Right renal pelvis (tissue), 4 donors: Measurements from ENCODE around the gene MEIOSIN. TPM values are rescaled to one million over a fixed set of nuclear protein-coding genes. Genes with fewer than 3 reads are reported as not detected.
"Not testable (repeated sequence)": the region's sequence is repeated elsewhere in the genome, so short reads cannot be mapped to it uniquely, and the experiment has no call there.

ENCODE experiments used
- DNase-seq, 4 donors: peaks; one replicate each; pipeline ENCODE4 v3.0.0-alpha.2; 2013; ENCODE audit warnings: low read depth in 4 of 4, low spot score in 3 of 4, missing footprints in 1 of 4
- polyA plus RNA-seq, 4 donors: library from polyadenylated mRNA; unstranded; fragments of 120-200 nt; gene quantifications; one replicate each; pipeline ENCODE4 v1.2.1, GENCODE V29; 2013; ENCODE audit not compliant: insufficient read length in 4 of 4

MEIOSIN gene
- polyA plus RNA-seq, result under 1 TPM in 1 of 4 donors, not detected in 3; 0.03 TPM

DNA sequence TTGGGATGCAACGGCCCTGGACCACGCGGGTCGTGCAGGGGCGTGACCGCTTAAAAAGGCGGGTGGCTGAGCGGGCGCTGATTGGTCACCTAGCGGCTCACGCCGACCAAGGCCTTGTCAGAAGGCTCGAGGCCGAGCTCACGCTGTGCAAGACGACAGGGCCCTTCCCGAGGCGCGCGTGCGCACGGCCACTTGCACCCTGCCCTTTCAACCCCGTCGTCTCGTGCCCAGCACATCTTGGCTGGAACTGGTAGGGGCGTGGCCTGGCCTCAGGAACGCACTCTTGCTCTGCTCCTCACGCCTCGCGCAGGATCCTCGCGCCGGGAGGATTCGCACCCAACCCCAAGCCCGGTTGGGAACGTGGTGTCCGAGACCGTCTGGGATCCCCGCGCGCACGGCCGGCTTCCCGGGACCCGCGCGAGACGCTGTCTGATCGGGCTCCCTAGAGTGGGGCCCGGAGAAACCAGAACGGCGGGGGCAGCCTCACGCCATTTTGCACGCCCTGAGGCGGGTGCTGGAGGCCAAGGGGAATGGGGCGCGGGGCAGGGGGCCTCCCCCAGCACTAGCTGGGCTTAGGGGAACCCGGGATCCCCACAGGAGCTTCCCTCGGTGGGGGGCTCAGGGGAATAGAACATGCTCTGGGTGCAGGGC lies at the start of gene MEIOSIN:
Gene MEIOSIN, plus strand, starts transcription at position 280 of the 651 bp plus-strand sequence. CDS start 1,938 bp downstream, outside the sequence.
- DNase-seq, result no peak

- not testable (repeated sequence) for DNase-seq
Measured at GRCh38 chr19:45685045-45685444, 48.2 kb upstream of the MEIOSIN start.

DNA sequence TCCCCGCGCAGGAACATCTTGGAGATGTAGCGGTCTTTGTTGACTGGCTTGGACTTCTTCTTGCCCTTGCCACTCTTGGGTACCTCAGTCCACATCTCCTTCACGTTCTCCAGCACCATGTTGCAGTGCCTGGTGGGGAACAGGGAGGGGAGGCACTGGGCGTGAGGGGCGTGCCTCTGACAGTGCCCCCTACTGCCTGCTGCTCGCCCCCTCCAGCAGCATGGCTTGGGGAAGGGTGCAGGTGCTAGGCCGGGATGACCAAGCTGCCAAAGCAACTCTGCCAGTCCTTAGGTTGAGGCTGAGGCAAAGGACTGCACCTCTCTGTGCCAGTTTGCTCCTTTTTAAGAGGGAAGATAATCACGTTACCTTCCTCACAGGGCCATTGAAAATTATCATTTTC lies 45.6 kb upstream of the MEIOSIN start:
- no peak for DNase-seq

DNA sequence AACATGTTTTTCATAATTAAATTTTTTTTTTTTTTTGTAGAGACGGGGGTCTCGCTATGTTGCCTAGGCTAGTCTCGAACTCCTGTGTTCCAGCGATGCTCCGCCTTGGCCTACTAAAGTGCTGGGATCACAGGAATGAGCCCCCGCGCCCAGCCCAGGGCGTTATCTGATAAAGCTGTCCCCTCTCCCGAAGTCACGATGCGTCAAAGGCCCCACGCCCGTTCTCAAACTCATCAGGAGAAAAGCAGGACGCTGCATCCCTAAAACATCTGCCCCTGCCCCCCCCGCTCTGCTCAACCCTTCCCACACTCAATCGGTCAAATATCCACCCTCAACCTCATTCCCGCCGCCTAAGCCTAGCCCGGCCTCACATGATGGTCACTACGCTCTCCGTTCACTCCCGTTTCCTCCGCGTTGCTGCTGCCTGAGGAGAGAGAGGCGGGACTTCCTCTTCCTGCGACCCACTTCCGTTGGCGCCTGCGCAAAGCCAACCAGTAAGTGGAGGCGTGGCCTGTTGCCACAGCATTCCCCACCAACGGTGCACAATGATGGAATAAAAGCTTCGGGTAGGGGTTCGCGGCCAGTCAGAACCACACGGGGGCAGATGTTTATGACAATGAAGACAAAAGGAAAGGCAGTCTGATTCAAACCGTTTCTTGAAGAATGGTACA lies 41.6 kb upstream of the MEIOSIN start, which contains the start of gene SNRPD2:
Gene SNRPD2, minus strand, starts transcription at position 438 of the 671 bp plus-strand sequence. Its CDS starts 65 bp downstream, at position 373.
- DNase-seq, result peak in 3 of 4 donors; percentile 90 to 93 (median 91)

DNA sequence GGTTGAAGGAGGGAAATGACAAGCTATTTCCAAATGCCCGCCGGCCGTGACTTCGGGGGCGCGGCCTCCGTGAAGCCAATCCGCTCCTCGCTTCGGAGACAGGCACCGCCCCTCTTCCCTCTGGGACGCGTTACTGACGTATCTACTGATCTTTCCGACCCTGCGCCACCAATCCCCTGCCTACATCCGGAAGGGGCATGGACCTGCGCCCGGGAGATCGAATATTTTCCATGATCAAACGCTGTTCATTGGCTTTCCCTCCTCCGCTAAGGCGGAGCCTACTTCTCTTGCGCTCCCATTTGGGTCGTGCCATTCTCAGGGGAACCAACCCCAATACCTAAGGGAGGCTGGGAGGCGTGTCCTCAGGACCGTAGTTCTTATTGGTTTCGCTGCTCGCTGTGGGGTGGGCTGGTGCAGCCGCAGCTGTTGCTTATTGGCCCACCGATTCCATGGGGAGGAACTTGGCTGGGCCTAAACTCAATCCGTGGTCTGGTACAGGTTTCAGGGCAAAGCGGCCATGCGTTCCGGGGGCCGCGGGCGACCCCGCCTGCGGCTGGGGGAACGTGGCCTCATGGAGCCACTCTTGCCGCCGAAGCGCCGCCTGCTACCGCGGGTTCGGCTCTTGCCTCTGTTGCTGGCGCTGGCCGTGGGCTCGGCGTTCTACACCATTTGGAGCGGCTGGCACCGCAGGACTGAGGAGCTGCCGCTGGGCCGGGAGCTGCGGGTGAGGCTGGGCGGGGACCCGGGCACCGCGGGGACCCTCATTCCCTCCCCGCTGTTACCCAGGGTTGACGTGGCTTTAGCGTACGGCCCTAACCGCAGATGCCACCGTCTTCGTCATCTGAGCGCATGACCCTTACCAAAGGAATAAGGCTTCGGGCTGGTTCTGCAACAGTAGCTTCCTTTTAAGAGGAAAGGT lies 40.8 kb upstream of the MEIOSIN start, which contains the start of gene QPCTL:
Gene QPCTL, plus strand, starts transcription at position 480 of the 919 bp plus-strand sequence. Its CDS starts 38 bp downstream, at position 518.
- DNase-seq, result peak; percentile 94 to 97 (median 96)

- no peak for DNase-seq
Measured at GRCh38 chr19:45693106-45693788, 40.0 kb upstream of the MEIOSIN start.

GRCh38 chr19:45701676-45702075 lies 31.6 kb upstream of the MEIOSIN start:
- no peak for DNase-seq

DNA sequence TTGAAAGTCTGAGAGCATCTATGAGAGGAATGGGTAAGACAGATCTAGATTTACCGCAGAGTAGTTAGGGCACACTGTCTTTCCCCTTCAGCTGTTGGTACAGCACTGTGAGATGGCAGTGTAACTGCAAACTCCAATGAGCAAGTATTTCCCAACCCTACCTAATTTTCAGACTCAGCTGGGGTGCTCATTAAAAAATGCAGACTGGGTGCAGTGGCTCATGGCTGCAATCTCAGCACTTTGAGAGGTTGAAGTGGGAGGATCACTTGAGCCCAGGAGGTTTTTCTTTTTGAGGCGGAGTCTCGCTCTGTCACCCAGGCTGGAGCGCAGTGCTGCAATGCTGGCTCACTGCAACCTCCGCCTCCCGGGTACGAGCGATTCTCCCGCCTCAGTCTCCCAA lies 28.1 kb upstream of the MEIOSIN start:
- DNase-seq, result no peak

DNA sequence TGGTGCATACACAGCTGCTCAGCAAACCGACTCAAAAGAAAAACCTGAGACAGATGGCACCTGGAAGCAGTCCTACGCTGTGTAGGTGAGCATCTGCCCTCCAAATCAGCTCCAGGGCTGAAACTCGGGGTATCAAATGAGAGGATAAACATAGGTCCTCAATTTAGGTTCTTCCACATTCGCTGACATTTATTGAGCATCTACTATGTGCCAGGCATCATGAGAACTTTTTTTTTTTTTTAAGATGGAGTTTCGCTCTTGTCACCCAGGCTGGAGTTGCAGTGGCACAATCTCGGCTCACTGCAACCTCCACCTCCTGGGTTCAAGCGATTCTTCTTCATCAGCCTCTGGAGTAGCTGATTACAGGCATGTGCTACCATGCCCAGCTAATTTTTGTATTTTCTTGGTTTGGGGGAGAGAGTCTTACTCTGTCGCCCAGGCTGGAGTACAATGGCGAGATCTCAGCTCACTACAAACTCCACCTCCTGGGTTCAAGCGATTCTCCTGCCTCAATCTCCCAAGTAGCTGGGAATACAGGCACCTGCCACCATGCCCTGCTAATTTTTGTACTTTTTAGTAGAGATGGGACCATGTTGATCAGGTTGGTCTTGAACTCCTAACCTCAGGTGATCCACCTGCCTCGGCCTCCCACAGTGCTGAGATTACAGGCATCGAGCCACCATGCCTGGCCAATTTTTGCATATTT lies 27.4 kb upstream of the MEIOSIN start:
- no peak for DNase-seq

DNA sequence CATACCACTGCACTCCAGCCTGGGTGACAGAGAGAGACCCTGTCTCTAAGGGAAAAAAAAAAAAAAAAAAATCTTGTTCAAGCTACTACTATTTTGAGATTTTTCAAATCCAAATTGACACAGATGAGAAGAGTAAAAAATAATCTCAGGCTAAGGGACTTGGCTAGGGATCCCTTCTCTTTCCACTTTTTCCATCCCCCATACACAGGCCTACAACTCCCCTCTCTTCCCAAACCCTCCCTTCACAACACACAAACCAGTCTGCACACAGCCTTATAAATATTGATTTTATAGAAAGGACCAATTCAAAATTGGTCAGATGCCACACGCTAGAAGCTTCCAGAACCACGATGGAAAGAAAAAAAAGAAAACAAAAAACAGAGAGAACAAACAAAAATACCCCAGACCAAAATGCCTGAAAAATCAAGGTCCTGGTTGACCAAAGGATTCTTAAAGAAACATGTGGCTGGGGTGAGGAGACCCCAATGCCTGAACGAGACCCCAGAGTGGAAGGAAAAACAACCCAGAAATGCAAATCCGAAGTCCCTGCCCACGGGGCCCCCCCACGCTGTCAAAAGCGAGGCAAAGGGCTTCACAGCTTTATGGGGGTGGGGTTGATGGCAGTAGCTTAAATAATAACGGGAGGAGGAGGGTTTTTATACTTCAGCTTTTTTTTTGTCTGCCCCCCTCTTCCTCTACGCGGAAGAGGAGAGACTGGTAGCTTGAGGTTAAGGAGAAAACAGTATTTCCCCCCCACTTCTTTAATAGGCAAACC lies 22.7 kb upstream of the MEIOSIN start:
- no peak for DNase-seq

DNA sequence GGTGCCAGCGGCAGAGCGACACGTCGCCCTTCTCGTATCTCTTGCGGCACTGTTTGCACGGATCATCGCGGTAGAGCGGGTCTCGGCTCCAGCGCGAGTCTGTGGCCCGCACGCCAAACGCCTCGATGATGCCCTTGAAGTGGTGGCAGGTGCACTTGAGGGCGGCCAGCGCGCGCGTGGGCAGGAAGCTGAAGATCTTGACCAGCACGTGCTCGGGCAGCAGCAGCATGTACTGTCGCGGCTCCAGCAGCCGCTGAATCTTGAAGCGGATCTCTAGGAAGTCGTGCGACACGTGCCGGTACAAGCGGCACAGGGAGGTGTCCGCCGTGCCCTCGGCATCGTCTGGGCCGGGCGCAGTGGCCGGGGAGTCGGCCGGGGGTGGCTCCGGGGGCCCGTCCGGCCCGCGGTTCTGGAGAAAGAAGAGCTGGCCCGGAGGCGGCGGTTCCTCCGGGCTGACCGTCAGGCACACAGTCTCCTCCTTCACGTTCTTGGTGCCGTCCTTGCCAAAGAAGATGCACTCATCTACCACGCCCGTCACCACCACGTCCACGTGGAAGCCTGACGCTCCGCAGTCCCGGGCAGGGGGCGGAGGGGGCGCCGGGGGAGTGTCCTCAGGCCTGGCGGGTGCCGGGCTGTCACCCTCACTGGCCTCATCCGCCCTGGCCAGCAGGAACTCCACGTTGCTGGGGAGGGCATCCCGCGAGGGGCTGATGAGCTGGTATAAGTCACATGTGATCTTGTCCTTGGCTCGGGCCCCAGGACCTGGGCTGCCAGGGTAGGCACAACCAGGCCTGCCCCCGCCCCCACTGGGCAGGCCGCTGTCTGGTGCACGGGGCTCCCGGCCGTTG lies 21.2 kb upstream of the MEIOSIN start:
- DNase-seq, result no peak

DNA sequence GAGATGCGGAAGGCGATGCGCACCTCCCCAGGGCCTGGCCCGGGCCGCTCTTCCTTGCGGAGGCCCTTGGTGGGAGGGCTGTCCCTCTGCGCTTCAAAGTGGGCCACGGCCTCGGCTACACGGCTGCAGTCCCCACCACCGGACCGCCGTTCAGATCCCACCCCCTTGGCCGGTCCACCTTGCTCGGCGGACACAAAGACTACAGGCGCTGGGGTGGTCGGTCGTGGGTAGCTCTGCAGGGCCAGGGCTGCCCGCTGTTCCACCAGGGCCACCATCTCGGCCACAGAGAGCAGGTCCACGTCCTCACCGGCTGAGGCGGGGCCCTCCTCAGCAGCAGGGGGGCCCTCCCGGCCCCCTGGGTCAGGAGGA lies 20.6 kb upstream of the MEIOSIN start:
- DNase-seq, result no peak

GRCh38 chr19:45713141-45713540 lies 20.1 kb upstream of the MEIOSIN start:
- DNase-seq, result no peak

GRCh38 chr19:45715139-45715538 lies 18.1 kb upstream of the MEIOSIN start:
- DNase-seq, result no peak

GRCh38 chr19:45716359-45717130 lies 16.7 kb upstream of the MEIOSIN start:
- DNase-seq, result peak in 1 of 4 donors; percentile 25

GRCh38 chr19:45717131-45717982 lies 15.9 kb upstream of the MEIOSIN start:
- DNase-seq, result peak; percentile 97 to 98 (median 98)
